GM19099 (cell line): ENCODE data around the gene TBL1XR1.

Source experiments
- POLR2A ChIP-seq: IDR thresholded peaks from 3 replicates; pipeline ENCODE4 v1.6.1; 2011; ENCODE audit warnings: low read depth; ENCODE audit not compliant: insufficient read length; ENCODE audit errors: extremely low read depth

Gene TBL1XR1

GRCh38 chr3:177212756-177213155 lies 15.5 kb upstream of the TBL1XR1 start:
- TF ChIP-seq POLR2A: no peak

GRCh38 chr3:177212278-177212610 lies 15.0 kb upstream of the TBL1XR1 start:
- TF ChIP-seq POLR2A: no peak

DNA sequence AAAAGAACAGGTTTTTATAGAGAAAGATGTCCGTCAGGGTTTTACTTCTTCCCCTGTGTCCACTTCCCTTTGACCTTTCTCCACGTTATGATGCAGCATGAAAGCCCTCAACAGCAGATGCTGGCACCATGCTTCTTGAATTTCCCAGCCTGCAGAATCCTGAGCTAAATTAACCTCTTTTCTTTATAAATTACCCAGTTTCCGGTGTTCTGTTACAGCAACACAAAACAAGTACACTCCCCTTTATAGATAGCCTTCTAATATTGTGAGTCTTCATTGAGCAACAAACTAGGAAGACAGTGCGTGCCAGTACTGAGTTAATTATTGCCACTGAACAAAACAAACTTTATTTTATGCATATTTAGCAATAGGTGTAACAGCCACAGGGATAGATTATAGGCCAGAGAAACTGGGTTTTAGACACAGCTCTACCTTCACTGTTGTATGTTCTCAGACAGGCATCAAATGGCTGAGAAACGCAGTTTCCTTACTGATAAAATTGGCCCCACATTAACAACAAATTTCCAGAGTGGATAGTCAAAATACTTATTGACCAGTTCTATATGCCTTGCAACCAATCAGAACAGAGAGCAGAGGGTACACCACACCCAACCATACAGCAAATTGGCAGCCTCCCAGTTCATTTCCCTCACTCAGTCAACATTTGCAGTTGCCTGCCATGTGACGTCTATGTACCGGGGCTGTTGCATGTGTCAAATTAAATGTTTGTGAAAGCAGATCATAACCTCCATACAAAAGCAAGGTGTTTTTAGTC lies 14.4 kb upstream of the TBL1XR1 start:
- TF ChIP-seq POLR2A: no peak

GRCh38 chr3:177210744-177211502 lies 13.6 kb upstream of the TBL1XR1 start:
- no peak for TF ChIP-seq POLR2A

DNA sequence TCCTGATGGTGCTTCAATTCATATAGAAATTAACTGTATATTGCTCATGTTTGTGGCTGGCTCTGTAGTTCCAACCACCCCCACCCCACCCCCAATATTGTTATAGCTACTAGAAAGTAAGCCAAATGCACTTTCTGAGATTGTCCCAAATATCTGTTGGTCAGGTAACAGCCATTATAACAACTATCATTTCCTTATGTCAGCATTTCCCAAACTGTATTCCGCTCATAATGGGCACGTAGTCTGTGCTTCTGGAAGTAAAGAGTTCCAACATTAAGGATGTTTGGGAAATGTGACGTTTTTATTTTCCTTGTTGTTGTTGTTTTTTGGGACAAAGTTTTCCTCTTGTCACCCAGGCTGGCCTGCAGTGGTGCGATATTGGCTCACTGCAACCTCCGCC lies 12.2 kb upstream of the TBL1XR1 start:
- TF ChIP-seq POLR2A: no peak

DNA sequence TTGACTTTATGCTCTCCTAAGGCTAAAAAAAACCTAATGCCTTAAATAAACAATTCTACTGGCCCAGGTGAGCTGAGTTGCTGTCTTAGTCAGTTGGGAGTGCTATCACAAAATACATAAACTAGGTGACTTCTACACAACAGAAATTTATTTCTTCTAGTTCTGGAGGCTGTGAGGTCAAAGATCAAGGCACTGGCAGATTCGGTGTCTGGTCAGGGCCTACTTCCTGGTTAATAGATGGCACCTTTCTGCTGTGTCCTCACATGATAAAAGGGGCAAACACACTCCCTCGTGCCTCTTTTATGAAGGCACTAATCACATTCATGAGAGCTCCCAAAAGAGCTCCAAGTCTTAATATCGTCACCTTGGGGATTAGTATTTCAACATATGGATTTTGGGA lies 11.5 kb upstream of the TBL1XR1 start:
- TF ChIP-seq POLR2A: no peak

- no peak for TF ChIP-seq POLR2A
Observed at GRCh38 chr3:177208223-177208622, 10.9 kb upstream of the TBL1XR1 start.

- TF ChIP-seq POLR2A: no peak
Observed at GRCh38 chr3:177206936-177207335, 9.7 kb upstream of the TBL1XR1 start.

DNA sequence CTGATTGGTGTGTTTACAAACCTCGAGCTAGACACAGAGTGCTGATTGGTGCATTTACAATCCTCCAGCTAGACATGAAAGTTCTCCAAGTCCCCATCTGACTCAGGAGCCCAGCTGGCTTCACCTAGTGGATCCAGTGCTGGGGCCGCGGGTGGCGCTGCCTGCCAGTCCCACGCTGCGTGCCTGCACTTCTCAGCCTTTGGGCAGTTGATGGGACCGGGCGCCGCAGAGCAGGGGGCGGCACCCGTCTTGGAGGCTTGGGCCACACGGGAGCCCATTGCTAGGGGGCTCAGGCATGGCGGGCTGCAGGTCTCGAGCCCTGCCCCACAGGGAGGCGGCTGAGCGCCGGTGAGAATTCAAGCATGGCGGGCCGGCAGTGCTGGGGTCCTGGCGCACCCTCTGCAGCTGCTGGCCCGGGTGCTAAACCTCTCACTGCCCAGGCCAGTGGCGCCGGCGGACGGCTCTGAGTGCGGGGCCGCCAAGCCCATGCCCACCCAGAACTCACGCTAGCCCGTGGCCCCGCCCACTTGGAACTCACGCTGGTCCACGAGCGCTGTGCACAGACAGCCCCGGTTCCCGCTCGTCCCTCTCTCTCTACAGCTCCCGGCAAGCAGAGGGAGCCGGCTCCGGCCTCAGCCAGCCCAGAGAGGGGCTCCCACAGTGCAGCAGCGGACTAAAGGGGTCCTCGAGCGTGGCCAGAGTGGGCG lies 6.6 kb upstream of the TBL1XR1 start:
- no peak for TF ChIP-seq POLR2A

DNA sequence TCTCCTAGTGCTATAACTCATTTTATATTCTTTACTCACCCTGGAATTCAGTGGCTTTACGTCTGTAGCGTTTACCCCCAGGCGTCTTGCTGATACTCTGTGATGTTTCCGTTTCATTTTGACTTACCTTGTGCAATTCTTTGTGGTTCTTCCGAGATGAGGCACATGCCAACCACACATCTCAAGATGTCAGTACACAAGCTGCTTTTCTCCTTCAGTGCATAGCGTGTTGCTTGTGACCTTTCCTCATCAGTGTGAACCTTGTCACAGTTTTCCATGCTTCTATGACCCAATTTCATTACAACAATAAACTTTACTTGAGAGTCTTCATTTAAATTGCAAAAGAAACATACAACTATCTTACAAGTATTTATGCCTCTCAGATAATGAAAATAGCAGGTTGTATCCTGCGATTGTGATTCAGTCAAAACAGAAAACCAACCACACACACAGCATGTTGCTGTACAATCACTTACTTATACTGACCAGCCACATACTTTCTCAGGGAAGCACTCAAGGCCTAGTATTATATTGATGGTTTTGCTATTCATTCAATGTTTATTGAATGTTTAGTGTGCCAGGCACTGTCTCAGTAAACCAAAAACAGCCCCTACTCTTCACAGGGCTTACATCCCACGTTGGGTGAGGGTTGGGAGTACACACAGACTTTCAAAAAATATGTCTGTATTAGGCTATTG lies 4.6 kb upstream of the TBL1XR1 start:
- TF ChIP-seq POLR2A: no peak

DNA sequence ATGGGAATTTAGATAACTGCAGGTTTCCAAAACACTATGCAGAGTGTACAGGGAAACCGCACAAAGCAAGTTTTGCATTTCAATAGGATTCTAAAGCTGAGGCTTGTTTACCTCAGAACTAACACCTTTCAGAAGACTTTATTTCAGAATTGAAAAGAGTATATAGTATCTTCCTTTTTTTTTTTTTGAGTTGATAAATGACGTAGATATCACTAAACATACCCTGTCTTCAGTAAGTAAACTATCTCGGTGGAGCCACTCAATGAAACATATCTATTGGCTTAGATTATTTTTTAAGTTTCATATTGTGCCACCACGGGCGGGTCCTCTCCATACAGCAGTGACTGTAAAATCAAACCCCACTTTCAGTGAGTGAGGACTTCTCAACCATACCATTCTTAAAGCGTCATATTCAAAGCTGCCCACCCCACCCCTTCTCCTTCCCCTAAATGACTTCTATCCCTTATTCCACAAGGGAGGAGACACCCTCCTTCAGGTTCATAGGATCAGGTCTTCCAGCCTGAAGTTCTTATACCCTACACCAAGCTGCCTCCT lies 2.0 kb upstream of the TBL1XR1 start:
- TF ChIP-seq POLR2A: no peak

- peak; percentile 11 for TF ChIP-seq POLR2A
Observed at GRCh38 chr3:177197727-177198460, 612 bp upstream of the TBL1XR1 start.

GRCh38 chr3:177196456-177197040 lies 734 bp downstream of the TBL1XR1 start:
- TF ChIP-seq POLR2A: peak; percentile 18

- TF ChIP-seq POLR2A: no peak
Observed at GRCh38 chr3:177196008-177196455, 1.2 kb downstream of the TBL1XR1 start.

- no peak for TF ChIP-seq POLR2A
Observed at GRCh38 chr3:177195242-177195991, 1.9 kb downstream of the TBL1XR1 start.
